Erythroblast (primary cell): ENCODE measurements around the gene UBR7.

Experiments used
- GATA1 ChIP-seq: IDR thresholded peaks from 2 replicates; pipeline ENCODE4 v1.6.1; 2011; ENCODE audit warnings: low read depth, mild to moderate bottlenecking, control low read depth, low read length, moderate library complexity
- POLR2A ChIP-seq: IDR thresholded peaks from 2 replicates; pipeline ENCODE4 v1.6.1; 2011; ENCODE audit warnings: mild to moderate bottlenecking, low read length

- TF ChIP-seq POLR2A (no peak), GATA1 (no peak)
Measured at GRCh38 chr14:93186956-93187355, 20.1 kb upstream of the UBR7 start.
